HG02623 (cell line): ENCODE data around the gene POMGNT1.
"Not testable (repeated sequence)": the region's sequence is repeated elsewhere in the genome, so short reads cannot be mapped to it uniquely, and the experiment has no call there.

Experiments used
- ATAC-seq: cut with Tn5 transposase; IDR thresholded peaks from one replicate; pipeline ENCODE4 v1.9.1; 2021; ENCODE audit warnings: moderate library complexity; ENCODE audit not compliant: unreplicated experiment

POMGNT1 gene

DNA sequence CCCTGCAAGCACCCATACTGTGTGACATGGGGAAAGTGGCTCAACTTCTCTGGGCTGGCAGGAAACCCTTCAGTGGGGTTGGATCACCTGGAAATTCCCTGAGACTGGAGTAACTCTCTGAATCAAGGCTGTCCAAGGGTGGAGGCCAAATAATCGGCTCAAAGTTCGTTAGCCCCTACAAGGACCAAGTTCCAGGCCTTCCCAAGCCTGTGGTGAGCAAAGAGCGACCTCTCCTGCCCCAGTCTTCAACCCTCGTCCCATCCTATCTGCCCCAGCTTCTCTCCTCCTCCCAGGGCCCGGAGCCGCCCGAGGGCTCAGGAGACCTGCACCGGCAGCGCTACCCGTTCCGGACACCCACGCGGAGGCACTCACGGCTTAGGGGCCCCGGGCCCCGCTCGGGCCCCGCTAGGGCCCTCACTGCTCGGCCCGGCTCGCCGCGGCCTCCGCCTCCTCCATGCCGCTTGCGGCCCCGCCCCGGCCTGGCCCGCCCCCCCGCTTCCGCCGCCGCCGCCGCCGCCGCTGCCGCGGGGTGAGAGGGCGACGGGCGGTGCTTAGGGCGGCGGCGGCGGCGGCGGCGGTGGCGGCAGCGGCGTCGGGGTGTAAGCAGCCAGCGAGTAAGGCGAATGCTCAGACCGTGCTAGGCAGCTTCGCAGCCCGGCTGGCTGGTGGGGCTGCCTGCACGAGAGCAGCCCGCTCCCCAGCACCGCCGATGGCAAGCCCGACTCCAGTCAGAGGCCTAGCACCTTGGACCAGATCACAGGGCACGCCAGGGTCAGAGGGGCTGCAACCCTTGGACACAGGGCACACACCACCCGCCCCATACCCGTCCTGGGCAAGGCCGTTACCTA is at the start of gene POMGNT1:
POMGNT1 (minus strand) TSS at position 471 of the 848 bp plus-strand sequence. CDS start 613 bp downstream, outside the sequence.
- ATAC-seq = peak; percentile 88

DNA sequence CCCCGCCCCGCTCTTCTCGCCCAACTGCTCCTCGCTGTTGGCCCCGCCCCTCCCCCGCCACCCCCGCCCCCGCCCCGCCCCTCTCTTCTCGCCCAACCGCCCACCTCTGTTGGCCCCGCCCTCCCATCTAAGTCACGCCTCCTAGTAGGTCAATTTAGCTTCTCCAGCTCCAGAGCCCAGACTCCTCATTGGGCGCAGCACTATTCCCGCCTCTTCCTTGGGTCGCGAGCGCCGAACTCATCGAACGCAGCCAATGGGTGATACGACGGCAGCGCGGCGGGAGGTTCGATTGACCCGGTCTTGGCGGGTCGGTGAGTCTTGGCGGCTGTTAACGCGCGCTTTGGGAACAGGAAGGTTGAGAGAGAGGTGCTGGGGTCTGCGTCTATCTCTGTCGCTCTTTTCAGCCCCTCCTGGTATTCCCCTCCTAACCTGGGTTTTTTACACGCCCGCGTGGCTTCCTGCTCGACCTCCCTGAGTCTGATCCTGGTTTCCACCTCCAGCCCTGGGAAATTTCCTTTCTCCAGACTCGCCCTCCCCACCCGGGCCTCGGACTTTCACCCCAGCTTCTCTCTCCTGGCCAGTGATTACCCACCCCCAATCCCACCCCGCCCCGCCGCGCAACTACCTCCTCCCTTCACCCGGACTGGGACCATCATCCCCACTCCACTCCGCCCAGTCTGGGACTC is 49.3 kb upstream of the POMGNT1 start, which contains the start of gene RAD54L:
RAD54L (plus strand) TSS at position 328 of the 686 bp plus-strand sequence. CDS start 643 bp downstream, outside the sequence.
- peak; percentile 93 for ATAC-seq

DNA sequence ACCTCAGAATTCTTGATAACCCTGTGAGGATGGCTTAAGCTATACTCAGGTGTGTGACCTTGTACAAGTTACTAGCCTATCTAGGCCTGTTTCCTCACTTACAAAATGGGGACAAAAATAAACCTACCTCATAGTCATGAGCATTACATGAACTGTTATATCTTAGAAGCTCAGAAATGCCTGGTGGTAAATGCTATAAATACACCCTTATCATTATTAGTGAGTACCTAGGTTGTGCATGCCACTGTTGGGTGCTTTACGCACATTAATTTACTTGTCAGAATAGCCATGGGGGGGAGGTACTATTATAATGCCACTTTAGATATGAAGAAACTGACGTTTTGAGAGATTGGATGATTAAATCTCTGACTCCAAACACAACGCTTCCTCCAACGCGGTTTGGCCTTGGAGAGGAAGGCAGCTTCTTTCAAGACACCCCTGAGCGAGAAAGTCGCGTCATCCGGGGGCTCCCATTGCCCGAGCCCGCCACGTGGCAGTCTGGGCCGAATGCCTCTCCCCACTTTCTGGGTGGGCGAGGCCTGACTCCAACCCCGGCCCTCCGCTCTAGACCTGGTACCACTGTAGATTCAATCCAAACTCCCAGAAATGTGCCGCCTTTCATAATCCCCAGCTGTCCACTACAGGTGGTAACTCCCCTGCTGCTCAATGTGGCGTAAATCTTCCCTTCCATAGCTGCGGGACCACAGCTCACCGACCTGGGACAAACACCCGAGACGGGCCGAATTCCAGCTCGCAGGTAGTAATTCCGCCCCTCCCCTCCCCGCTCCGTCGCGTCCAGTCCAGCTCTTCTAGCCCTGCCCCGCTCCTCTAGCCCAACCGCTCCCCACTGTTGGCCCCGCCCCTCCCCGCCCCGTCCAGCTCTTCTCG is 48.6 kb upstream of the POMGNT1 start:
- peak; percentile 46 for ATAC-seq

DNA sequence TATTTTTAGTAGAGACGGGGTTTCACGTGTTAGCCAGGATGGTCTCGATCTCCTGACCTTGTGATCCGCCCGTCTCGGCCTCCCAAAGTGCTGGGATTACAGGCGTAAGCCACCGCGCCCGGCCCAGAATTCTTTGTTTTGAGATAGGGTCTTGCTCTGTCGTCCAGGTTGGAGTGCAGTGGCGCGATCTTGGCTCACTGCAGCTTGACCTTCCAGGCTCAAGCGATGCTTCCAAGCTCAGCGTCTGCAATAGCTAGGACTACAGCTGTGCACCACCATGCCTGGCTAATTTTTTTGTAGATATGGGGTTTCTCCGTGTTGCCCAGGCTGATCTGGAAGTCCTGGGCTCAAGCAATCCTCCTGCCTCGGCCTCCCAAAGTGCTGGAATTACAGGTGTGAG is 47.9 kb upstream of the POMGNT1 start:
- ATAC-seq = not testable (repeated sequence)

DNA sequence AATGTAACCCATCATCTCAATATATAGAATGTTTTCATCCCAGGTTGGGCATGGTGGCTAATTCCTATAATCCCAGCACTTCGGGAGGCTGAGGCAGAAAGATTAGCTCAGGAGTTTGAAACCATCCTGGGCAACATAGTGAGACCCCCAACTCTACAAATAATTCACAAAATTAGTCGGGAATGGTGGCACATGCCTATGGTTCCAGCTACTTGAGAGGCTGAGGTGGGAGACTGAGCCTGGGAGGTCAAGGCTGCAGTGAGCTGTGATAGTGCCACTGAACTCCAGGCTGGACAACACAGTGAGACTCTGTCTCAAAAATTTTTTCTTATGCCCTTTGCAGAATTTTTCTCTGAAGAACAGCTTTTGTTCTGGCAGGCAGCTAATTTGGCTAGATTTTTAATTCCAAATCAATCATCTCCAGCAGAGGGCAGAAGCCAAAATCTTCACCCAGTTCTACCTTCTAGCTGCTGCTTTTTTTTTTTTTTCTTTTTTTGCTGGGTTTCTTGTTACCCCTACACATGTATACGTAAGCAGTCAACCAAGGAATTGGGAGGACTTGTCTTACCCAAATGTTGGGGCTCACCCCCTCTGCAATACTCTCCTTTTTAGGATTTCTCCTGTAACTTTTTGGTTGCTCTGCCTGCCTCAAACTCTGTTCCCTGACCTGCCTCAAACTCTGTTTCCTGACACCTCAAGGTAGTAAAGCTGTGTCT is 46.6 kb upstream of the POMGNT1 start:
- no peak for ATAC-seq

DNA sequence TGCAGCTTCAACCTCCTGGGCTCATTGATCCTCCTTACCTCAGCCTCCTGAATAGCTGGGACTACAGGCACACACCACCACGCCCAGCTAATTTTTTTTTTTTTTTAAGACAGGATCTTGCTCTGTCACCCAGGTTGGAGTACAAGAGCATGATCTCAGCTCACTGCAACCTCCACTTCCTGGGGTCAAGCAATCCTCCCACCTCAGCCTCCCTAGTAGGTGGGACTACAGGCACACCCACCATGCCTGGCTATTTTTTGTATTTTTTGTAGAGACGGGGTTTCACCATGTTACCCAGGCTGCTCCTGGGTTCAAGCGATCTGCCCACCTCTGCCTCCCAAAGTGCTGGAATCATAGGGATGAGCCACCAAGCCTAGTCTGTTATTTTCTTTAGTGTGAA is 45.6 kb upstream of the POMGNT1 start:
- not testable (repeated sequence) for ATAC-seq

DNA sequence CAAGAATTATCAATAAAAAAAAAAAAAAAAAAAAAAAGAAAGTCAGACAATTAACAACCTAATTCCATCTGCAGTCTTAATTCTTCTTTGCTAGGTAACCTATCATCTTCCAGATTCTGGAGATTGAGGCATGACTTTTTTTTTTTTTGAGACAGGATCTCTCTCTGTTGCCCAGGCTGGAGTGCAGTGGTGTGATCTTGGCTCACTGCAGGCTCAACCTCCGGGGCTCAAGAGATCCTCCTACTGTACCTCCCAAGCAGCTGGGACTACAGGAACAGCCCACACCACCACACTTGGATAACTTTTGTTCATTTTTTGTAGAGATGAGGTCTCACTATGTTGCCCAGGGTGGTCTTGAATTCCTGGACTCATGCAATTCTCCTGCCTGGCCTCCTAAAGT is 44.7 kb upstream of the POMGNT1 start:
- ATAC-seq = no peak

DNA sequence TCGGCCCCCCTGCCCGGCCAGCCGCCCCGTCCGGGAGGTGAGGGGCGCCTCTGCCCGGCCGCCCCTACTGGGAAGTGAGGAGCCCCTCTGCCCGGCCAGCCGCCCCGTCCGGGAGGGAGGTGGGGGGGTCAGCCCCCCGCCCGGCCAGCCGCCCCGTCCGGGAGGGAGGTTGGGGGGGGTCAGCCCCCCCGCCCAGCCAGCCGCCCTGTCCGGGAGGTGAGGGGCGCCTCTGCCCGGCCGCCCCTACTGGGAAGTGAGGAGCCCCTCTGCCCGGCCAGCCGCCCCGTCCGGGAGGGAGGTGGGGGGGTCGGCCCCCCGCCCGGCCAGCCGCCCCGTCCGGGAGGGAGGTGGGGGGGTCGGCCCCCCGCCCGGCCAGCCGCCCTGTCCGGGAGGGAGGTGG is 43.5 kb upstream of the POMGNT1 start:
- ATAC-seq = not testable (repeated sequence)

DNA sequence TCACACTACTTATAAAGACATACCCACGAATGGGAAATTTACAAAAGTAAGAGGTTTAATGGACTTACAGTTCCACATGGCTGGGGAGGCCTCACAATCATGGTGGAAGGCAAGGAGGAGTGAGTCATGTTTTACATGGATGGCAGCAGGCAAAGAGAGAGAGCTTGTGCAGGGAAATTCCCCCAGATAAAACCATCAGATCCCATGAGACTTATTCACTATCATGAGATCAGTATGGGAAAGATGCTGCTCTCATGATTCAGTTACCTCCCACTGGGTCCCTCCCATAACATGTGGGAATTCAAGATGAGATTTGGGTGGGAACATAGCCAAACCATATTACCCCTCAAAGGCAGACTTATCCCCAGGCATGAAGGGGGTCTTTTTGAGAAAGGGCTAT is 40.6 kb upstream of the POMGNT1 start:
- not testable (repeated sequence) for ATAC-seq

DNA sequence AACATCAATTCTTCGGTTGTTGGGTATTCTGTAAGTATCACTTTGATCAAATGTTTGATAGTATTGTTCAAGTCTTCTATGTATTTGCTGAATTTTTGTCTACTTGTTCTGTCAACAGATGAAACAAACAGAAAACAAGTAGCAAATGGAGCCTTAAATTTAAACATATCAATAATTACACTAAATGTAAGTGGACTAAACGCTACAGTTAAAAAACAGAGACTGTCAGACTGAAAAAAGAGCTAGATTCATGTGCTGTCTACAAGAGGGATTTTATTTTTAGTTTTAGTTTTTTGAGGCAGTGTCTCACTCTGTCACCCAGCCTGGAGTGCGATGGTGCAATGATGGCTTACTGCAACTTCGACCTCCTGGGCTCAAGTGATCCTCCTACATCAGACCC is 38.6 kb upstream of the POMGNT1 start:
- ATAC-seq = no peak

DNA sequence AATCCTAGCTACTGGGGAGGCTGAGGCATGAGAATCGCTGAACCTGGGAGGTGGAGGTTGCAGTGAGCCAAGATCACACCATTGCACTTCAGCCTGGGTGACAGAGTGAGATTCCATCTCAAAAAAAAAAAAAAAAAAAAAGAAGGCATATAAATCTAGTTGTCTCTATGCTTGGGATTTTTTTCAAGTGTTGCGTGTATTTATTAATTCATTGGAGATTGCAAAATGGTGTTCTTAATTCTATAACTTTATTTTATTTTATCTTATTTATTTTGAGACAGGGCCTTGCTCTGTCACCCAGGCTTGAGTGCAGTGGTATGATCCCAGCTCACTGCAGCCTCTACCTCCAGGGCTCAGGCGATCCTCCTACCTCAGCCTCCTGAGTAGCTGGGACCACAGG is 33.0 kb upstream of the POMGNT1 start:
- ATAC-seq = not testable (repeated sequence)

DNA sequence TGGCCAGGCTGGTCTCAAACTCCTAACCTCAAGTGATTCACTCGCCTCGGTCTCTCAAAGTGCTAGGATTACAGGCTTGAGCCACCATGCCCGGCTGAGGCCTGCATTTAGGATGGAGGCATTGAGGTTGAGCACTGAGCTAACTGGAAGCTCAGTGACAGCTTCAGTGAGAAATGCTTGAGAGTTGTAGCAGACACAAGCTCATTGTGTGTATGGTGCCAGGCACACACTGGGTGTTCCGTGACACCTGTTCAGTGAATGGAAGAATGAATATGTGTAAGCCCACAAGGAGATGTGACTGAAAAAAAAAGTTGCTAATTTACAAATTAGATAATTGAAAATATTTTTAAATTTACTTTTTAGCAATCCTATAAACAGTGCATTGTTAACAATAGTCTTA is 26.7 kb upstream of the POMGNT1 start:
- ATAC-seq = no peak

DNA sequence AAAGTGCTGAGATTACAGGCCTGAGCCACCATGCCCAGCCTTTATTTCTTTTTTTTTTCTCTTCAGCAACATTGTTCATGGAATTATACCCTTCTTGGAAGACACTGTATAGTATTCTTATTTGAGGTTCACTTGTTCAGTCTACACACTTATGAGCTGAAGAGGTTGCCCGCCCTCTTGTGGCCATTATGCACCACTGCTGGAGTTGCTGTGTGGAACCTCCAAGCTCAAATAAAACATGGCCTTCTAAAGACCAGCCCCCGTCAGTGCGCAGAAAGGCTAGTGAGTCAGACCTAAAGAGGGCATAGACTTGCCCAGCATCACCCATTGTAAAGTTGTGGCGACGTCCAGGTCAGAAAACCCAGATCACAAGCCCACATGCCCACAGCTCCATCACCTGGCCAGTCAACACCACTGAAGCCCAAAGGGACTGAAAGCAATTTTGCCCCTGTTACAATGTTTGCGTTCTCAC is 25.3 kb upstream of the POMGNT1 start:
- ATAC-seq = no peak

DNA sequence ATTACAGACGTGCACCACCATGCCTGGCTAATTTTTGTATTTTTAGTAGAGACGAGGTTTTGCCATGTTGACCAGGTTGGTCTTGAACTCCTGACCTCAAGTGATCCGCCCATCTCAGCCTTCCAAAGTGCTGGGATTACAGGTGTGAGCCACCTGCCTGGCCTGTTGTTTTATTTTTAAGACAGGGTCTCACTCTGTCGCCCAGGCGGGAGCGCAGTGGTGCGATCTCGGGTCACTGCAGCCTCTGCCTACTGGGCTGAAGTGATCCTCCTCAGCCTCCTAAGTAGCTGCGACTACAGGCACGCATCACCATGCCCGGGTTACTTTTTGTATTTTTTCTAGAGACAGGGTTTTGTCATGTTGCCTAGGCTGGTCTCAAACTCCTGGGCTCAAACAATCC is 24.8 kb upstream of the POMGNT1 start:
- ATAC-seq = not testable (repeated sequence)

DNA sequence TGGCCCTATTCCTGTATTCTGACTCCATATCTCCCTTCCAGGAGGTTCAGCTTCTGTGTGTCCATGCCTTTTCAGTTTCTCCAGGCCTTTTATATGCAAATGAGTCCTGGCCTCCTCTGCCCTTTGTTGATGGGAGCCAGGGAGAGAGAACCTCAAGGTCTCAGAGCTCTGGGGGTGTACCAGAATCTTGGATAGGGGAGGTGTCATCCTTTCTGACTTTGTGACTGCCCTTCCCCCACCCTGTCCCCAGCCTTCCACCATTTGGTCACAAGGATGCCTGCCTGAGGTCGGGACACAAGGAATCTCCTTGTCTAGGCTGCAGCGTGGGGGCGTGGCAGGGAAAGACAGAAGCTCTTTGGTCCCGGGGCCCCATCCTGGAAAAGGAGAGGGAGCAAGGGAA is 23.5 kb upstream of the POMGNT1 start:
- ATAC-seq = no peak

DNA sequence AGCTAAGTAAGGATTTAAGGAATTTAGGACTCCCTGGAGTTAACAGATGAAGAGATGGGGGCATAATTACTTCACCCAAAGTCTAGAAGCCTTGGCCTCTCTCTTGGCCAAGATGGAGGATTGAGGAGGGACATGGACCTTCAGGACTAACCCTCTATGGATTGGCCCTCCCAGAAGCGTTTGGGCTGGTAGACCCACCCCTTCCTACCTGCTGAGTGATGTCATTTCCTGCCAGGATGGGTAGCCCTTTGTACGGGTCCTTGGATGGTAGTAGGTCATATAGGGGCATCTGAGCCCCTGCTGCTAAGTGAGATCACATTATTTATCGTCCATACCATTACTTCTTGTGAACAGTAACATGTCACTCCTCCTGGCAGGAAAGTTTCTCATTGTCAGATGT is 22.6 kb upstream of the POMGNT1 start:
- no peak for ATAC-seq

DNA sequence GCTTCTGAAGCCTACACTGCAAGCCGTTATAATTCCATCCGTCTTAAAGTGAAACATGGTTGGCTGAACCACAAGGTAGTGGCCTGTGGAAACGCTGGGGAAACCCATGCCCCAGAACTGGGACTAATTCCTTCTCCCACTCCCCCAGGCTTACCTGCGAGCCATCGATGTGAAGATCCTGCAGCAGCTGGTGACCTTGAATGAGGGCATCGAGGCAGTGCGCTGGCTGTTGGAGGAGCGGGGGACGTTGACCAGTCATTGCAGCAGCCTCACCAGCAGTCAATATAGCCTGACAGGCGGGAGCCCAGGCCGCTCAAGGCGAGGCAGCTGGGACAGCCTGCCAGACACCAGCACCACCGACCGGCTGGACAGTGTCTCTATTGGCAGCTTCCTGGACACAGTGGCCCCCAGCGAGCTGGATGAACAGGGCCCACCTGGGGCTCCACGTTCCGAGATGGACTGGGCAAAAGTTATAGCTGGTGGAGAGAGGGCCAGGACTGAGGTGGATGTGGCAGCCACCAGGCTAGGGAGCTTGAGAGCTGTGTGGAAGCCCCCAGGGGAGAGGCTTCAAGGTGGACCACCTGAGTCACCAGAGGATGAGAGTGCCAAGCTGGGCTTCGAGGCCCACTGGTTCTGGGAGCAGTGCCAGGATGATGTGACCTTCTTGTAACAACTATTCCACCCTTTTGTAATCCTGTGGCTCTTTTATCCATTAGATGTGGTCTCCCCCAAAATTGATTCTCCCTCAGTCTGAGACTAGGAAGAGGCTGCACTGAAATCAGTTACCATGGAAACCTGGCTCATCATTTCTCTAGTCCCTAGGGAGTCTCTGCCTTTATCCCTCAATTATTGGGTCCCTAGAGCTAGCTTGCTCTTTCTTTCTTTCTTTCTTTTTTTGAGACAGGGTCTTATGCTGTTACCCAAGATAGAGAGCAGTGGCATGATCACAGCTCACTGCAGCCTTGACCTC is 21.6 kb upstream of the POMGNT1 start:
- ATAC-seq = no peak

DNA sequence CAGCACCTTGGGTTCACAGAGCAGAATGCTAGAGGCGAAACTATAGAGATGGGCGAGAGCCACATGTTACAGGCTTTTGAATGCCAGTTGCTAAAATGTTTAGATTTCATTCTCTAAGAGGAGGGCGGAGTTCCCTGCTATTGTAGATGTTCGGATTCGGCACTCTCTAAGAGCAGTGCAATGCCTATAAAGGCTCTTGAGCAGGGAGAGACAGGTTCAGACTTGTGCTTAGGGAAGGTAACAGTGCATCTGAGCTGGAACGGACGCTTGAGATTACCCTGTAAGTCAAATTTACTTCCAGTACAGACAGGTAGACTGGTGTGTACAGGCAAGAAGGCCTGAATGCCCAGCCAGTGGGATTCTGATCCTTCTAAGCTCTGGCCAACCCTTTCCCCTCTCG is 20.2 kb upstream of the POMGNT1 start:
- ATAC-seq = no peak

DNA sequence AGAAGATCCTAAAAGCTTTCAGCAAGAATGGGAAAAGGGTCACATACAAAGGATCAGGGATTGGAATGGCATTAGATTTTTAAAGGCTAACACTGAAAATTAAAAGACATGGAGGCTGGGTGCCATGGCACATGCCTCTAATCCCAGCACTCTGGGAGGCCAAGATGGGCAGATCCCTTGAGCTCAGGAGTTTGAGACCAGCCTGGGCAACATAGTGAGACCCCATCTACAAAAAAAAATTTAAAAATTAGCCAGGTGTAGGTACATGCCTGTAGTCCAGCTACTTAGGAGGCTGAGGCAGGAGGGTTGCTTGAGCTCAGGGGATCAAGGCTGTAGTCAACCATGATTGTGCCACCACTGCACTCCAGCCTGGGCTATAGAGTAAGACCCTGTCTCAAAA is 17.3 kb upstream of the POMGNT1 start:
- no peak for ATAC-seq
